GM12878 (cell line): ENCODE measurements around the gene AOPEP. TPM values are rescaled to one million over a fixed set of nuclear protein-coding genes. Genes with fewer than 3 reads are reported as not detected.

Source experiments
- ATAC-seq: fragments of 200-7000 bp; cut with Tn5 transposase; 3 replicates; pipeline ENCODE4 v1.9.1; 2020; ENCODE audit warnings: mild to moderate bottlenecking, moderate library complexity
- BruUV-seq: library from RNA; stranded (reverse); fragments of 400-500 nt; replicated peaks from 2 replicates; lab custom pipeline; 2021; lab: Mats Ljungman, UMichigan
- CTCF ChIA-PET: fragments of 300-600 bp; sonication (Branson Sonifier 250); formaldehyde crosslinking; extraction: SDS; loops from one replicate; lab custom pipeline; 2021; ENCODE audit warnings: inconsistent platforms; lab: Yijun Ruan, JAX
- POLR2A ChIA-PET: fragments of 350-600 bp; formaldehyde crosslinking; extraction: SDS; loops from one replicate; lab custom pipeline; 2021; ENCODE audit warnings: inconsistent platforms; lab: Charles Lee
- RAD21 ChIA-PET: fragments of 300-600 bp; sonication (Branson Sonifier 250); formaldehyde crosslinking; loops from one replicate; lab custom pipeline; 2023; ENCODE audit warnings: antibody characterized with exemption; ENCODE audit not compliant: unreplicated experiment; lab: Charles Lee
- SMC1A ChIA-PET: fragments of 300-600 bp; sonication (Branson Sonifier 250); formaldehyde crosslinking; loops from one replicate; lab custom pipeline; 2023; ENCODE audit not compliant: unreplicated experiment, uncharacterized antibody; lab: Charles Lee
- DNase-seq: peaks from one replicate; pipeline ENCODE4 v3.0.0-alpha.2; 2011; ENCODE audit warnings: low read depth, low spot score
- FAIRE-seq: peaks from 3 replicates; lab custom pipeline; 2011; peaks lifted over from hg19 to GRCh38; lab: Jason Lieb, UNC
- H2AFZ ChIP-seq: 2 replicates; pipeline ENCODE4 v1.6.0; 2011; ENCODE audit warnings: low read depth, low read length, control low read depth; ENCODE audit not compliant: control insufficient read depth
- H3K27ac ChIP-seq: 2 replicates; pipeline ENCODE4 v1.5.1; 2011; ENCODE audit warnings: control low read depth; ENCODE audit not compliant: control insufficient read depth, insufficient read depth
- H3K27me3 ChIP-seq, 2 experiments: replicated peaks in 1 of 2; 2 replicates each; pipeline versions ENCODE4 v1.6.0 to v1.6.1; 2011; ENCODE audit warnings: low read length in 1 of 2; ENCODE audit not compliant: control insufficient read depth in 2 of 2, insufficient read depth in 2 of 2
- H3K36me3 ChIP-seq, 2 experiments: 2 replicates each; pipeline ENCODE4 v1.5.1; 2011; ENCODE audit warnings: low read length in 1 of 2; ENCODE audit not compliant: control insufficient read depth in 2 of 2, insufficient read depth in 2 of 2
- H3K4me1 ChIP-seq: 2 replicates; pipeline ENCODE4 v1.6.1; 2011; ENCODE audit warnings: mild to moderate bottlenecking, low read length, moderate library complexity, mixed read lengths; ENCODE audit not compliant: control insufficient read depth, insufficient read depth
- H3K4me2 ChIP-seq: 2 replicates; pipeline ENCODE4 v1.6.0; 2011; ENCODE audit warnings: control low read depth; ENCODE audit not compliant: control insufficient read depth, insufficient read depth
- H3K4me3 ChIP-seq: fragments of 200-600 bp; sonication (generic); 2 replicates; pipeline ENCODE4 v1.5.1; 2016
- H3K79me2 ChIP-seq: 2 replicates; pipeline ENCODE4 v1.6.0; 2011; ENCODE audit warnings: low read length; ENCODE audit not compliant: control insufficient read depth, insufficient read depth
- H3K9ac ChIP-seq: 2 replicates; pipeline ENCODE4 v1.8.0; 2011; ENCODE audit warnings: low read length, control low read depth, mixed read lengths; ENCODE audit not compliant: control insufficient read depth, insufficient read depth
- H3K9me3 ChIP-seq: replicated peaks from 3 replicates; pipeline ENCODE4 v1.5.1; 2011; ENCODE audit warnings: mild to moderate bottlenecking, low read length; ENCODE audit not compliant: control insufficient read depth, insufficient read depth
- H4K20me1 ChIP-seq: 2 replicates; pipeline ENCODE4 v1.6.0; 2011; ENCODE audit not compliant: control insufficient read depth, insufficient read depth
- BCLAF1 ChIP-seq: fragments of 450-650 bp; IDR thresholded peaks from 2 replicates; pipeline ENCODE4 v1.6.1; 2017; ENCODE audit warnings: antibody characterized with exemption, mild to moderate bottlenecking, moderate library complexity
- BRCA1 ChIP-seq: IDR thresholded peaks from 2 replicates; pipeline ENCODE4 v1.6.1; 2011; ENCODE audit warnings: low read depth, low read length, improper control_type of control experiment
- FOS ChIP-seq: IDR thresholded peaks from 3 replicates; pipeline ENCODE4 v1.6.1; 2011; ENCODE audit warnings: borderline replicate concordance; ENCODE audit not compliant: insufficient read length; ENCODE audit errors: extremely low read depth
- GABPA ChIP-seq: IDR thresholded peaks from 2 replicates; pipeline ENCODE4 v1.6.1; 2014; ENCODE audit warnings: antibody characterized with exemption, low read depth, mild to moderate bottlenecking, inconsistent platforms
- HDAC2 ChIP-seq: fragments of 200-600 bp; sonication (generic); IDR thresholded peaks from 2 replicates; pipeline ENCODE4 v1.6.1; 2017
- MYC ChIP-seq: IDR thresholded peaks from 2 replicates; pipeline ENCODE4 v1.6.1; 2011; ENCODE audit warnings: mild to moderate bottlenecking, low read length, moderate library complexity, inconsistent platforms; ENCODE audit not compliant: insufficient read depth, insufficient replicate concordance, insufficient read length, severe bottlenecking
- PKNOX1 ChIP-seq: fragments of 450-650 bp; IDR thresholded peaks from 2 replicates; pipeline ENCODE4 v1.6.1; 2016; ENCODE audit warnings: mild to moderate bottlenecking
- POLR2AphosphoS5 ChIP-seq: IDR thresholded peaks from 2 replicates; pipeline ENCODE4 v1.6.1; 2011; ENCODE audit warnings: mild to moderate bottlenecking, low read length, inconsistent platforms
- POU2F2 ChIP-seq: IDR thresholded peaks from 3 replicates; pipeline ENCODE4 v1.6.1; 2011; ENCODE audit warnings: low read depth, mild to moderate bottlenecking, low read length, borderline replicate concordance
- RB1 ChIP-seq: fragments of 450-650 bp; formaldehyde crosslinking; IDR thresholded peaks from 2 replicates; pipeline ENCODE4 v1.6.1; 2017; ENCODE audit warnings: mild to moderate bottlenecking, borderline replicate concordance
- RBBP5 ChIP-seq: fragments of 200-600 bp; sonication (generic); conservative IDR thresholded peaks from 2 replicates; pipeline ENCODE4 v1.6.1; 2016
- SIX5 ChIP-seq: IDR thresholded peaks from 2 replicates; pipeline ENCODE4 v1.6.1; 2011; ENCODE audit warnings: mild to moderate bottlenecking, low read depth, low read length, moderate library complexity; ENCODE audit not compliant: severe bottlenecking
- SMAD1 ChIP-seq: fragments of 450-650 bp; IDR thresholded peaks from 2 replicates; pipeline ENCODE4 v1.6.1; 2018; ENCODE audit warnings: mild to moderate bottlenecking, low read depth; ENCODE audit not compliant: partially characterized antibody
- SUPT20H ChIP-seq: IDR thresholded peaks from 2 replicates; pipeline ENCODE4 v1.6.1; 2011; ENCODE audit warnings: low read depth, mild to moderate bottlenecking, low read length, moderate library complexity, borderline replicate concordance; ENCODE audit not compliant: control insufficient read depth
- TCF7 ChIP-seq: IDR thresholded peaks from 2 replicates; pipeline ENCODE4 v1.6.1; 2014; ENCODE audit warnings: antibody characterized with exemption, borderline replicate concordance
- USF1 ChIP-seq: IDR thresholded peaks from 2 replicates; pipeline ENCODE4 v1.6.1; 2011; ENCODE audit warnings: borderline replicate concordance, low read depth, mild to moderate bottlenecking, moderate library complexity, mixed read lengths, low read length; ENCODE audit not compliant: insufficient read depth; ENCODE audit errors: extremely low read length
- ZNF274 ChIP-seq: IDR thresholded peaks from one replicate; pipeline ENCODE4 v1.8.0; 2011; ENCODE audit not compliant: insufficient read length, insufficient read depth
- ZSCAN29 ChIP-seq: fragments of 450-650 bp; IDR thresholded peaks from 2 replicates; pipeline ENCODE4 v1.6.1; 2017; ENCODE audit warnings: mild to moderate bottlenecking, moderate library complexity
- WGBS: methylation state at CpG from one replicate; pipeline ENCODE4 v1.1.6; 2016; ENCODE audit warnings: low lambda C conversion rate; ENCODE audit not compliant: insufficient replicate concordance, insufficient coverage; ENCODE audit errors: missing lambda C conversion rate; 5-methylcytosine and 5-hydroxymethylcytosine counted together
- in situ Hi-C: fragments of 300-500 bp; cut with MboI; formaldehyde crosslinking; loops from 9 replicates; pipeline ENCODE4 v1.14.3; 2018; ENCODE audit warnings: mixed read lengths
- intact Hi-C: fragments of 100-400 bp; cut with micrococcal nuclease; formaldehyde crosslinking; loops from one replicate; pipeline ENCODE4 v1.14.2; 2022; ENCODE audit not compliant: unreplicated experiment
- polyA plus RNA-seq, 11 experiments: library from polyadenylated mRNA; depleted of rRNA in 4 of 11; unstranded in 6 of 11; stranded (reverse) in 5 of 11; fragments of >200 nt; fragmentation: Nextera tagmentation in 4 of 11; fragmentation: Illumina TruSeq in 1 of 11; extraction: Ambion mirVana in 4 of 11; extraction: Trizol in 1 of 11; gene quantifications; 1 replicate in 1 of 11; 2 replicates in 10 of 11; pipeline versions ENCODE4 v1.2.1 to v1.2.3, GENCODE V29; 2011 to 2016; ENCODE audit warnings: inconsistent platforms in 2 of 11, missing spikeins in 2 of 11, low read depth in 1 of 11
- total RNA-seq, 4 experiments: library from RNA; depleted of rRNA in 3 of 4; stranded (reverse); fragments of >200 nt in 3 of 4; fragmentation: Illumina TruSeq in 1 of 4; extraction: Trizol in 1 of 4; gene quantifications; 2 replicates each; pipeline versions ENCODE4 v1.2.1 to v1.2.3, GENCODE V29; 2013 to 2021

Gene AOPEP
- total and polyA plus RNA-seq, 10 of the 15 experiments (the other 5 are each of a cell fraction or from before 2014, with no cell fraction given) = 2.3 to 16.9 (median 10.1) TPM

- TF ChIP-seq ZNF274 (no peak), TCF7 (no peak), SIX5 (no peak)
These were observed 181.6 kb downstream of the AOPEP start (continued) for GRCh38 chr9:94908011-94908563.

GRCh38 chr9:94908583-94909249 is 182.2 kb downstream of the AOPEP start:
- no peak overlapping the region for H3K27ac ChIP-seq
- H2AFZ ChIP-seq = no peak overlapping the region
- H4K20me1 ChIP-seq = no peaks in the 10 kb centered on the region
- ChIA-PET RAD21 (no interaction called here), POLR2A (interaction anchor here (1.1 kb wide), 1 partner anchor 7 kb away, joined by 3 read pairs; no protein-coding TSS in a partner anchor), CTCF (interaction anchor here (0.8 to 1.5 kb wide), 3 partner anchors 8 to 10 kb away, joined by 3 to 5 read pairs (median 3); no protein-coding TSS in a partner anchor), SMC1A (interaction anchor here (0.7 to 1.2 kb wide), 2 partner anchors 26 to 28 kb away, joined by 3 to 4 read pairs; no protein-coding TSS in a partner anchor)
- no TSS peak for BruUV-seq
- intact Hi-C loops (no loop called here), in situ Hi-C loops (no loop called here)
- no peak overlapping the region for H3K4me2 ChIP-seq
- no peaks in the 10 kb centered on the region for H3K36me3 ChIP-seq
- no peaks in the 10 kb centered on the region for H3K79me2 ChIP-seq
- DNase-seq = no peak
- no peak for FAIRE-seq
- no peak for ATAC-seq
- no peaks in the 10 kb centered on the region for H3K9me3 ChIP-seq
- no peak overlapping the region for H3K4me3 ChIP-seq
- H3K4me1 ChIP-seq = no peaks in the 10 kb centered on the region
- no peaks in the 10 kb centered on the region for H3K27me3 ChIP-seq
- H3K9ac ChIP-seq = no peak overlapping the region
- 79% methylated on average over 9 of the region's 9 CpGs for WGBS
- no peak for TF ChIP-seq PKNOX1
- TF ChIP-seq POLR2AphosphoS5 = no peak
- TF ChIP-seq RB1 = no peak
- no peak for TF ChIP-seq POU2F2
- TF ChIP-seq SUPT20H = no peak
- no peak for TF ChIP-seq FOS
- TF ChIP-seq BCLAF1 = no peak
- no peak for TF ChIP-seq SMAD1
- TF ChIP-seq MYC = no peak
- TF ChIP-seq USF1 = no peak
- TF ChIP-seq GABPA = no peak
- TF ChIP-seq BRCA1 = no peak
- no peak for TF ChIP-seq RBBP5
- no peak for TF ChIP-seq HDAC2
- TF ChIP-seq ZSCAN29 = no peak
